ENCODE results near the gene GCK. TPM values are rescaled to one million over a fixed set of nuclear protein-coding genes. Genes with fewer than 3 reads are reported as not detected.

GCK gene
- total and polyA plus RNA-seq, 3 donors from 2014 or later: 0.90 to 1.2 (median 0.94) TPM

GRCh38 chr7:44197474-44197873, 8.2 kb upstream of the GCK start:
- H3K36me3 ChIP-seq (ENCODE audit: low read depth, missing control alignments): no peaks in the 10 kb centered on the region
- intact Hi-C loops (cut with DNase I; ENCODE audit: low total_unique reads): no loop called here
- H3K4me1 ChIP-seq: no peaks in the 10 kb centered on the region
- no peaks in the 10 kb centered on the region for H3K9me3 ChIP-seq
- 82 to 84% methylated on average over 7 of the region's 7 CpGs for WGBS, 2 donors
- H3K4me3 ChIP-seq: no peak overlapping the region
- no peak for DNase-seq
- no peak overlapping the region for H3K27ac ChIP-seq
- no peaks in the 10 kb centered on the region for H3K27me3 ChIP-seq
- TF ChIP-seq CTCF (IDR thresholded peaks at IDR 0.05) (no peak), POLR2A (IDR thresholded peaks at IDR 0.05) (no peak)

- Histone ChIP-seq H3K4me3 (no peak overlapping the region), H3K36me3 (ENCODE audit: low read depth, missing control alignments) (no peaks in the 10 kb centered on the region), H3K4me1 (no peaks in the 10 kb centered on the region), H3K9me3 (no peaks in the 10 kb centered on the region), H3K27ac (no peak overlapping the region), H3K27me3 (no peaks in the 10 kb centered on the region)
- peak; percentile 24 to 62 (median 58) for TF ChIP-seq CTCF (IDR thresholded peaks at IDR 0.05)
- no peak for TF ChIP-seq POLR2A (IDR thresholded peaks at IDR 0.05)
- peak; percentile 62 for DNase-seq
- WGBS, 2 donors: 43 to 46% methylated on average over 3 of the region's 3 CpGs
- intact Hi-C loops (cut with DNase I; ENCODE audit: low total_unique reads): no loop called here
Observed at GRCh38 chr7:44196450-44196872, 7.2 kb upstream of the GCK start.

- H3K36me3 ChIP-seq (ENCODE audit: low read depth, missing control alignments): no peaks in the 10 kb centered on the region
- no peak for DNase-seq
- H3K4me3 ChIP-seq: no peak overlapping the region
- H3K27me3 ChIP-seq: no peaks in the 10 kb centered on the region
- no peaks in the 10 kb centered on the region for H3K9me3 ChIP-seq
- no peaks in the 10 kb centered on the region for H3K4me1 ChIP-seq
- WGBS, 2 donors: 40 to 59% methylated on average over 1 of the region's 1 CpG
- TF ChIP-seq CTCF (IDR thresholded peaks at IDR 0.05) (no peak), POLR2A (IDR thresholded peaks at IDR 0.05) (no peak)
- intact Hi-C loops (cut with DNase I; ENCODE audit: low total_unique reads): no loop called here
- no peak overlapping the region for H3K27ac ChIP-seq
Observed at GRCh38 chr7:44195889-44196288, 6.7 kb upstream of the GCK start.

- Histone ChIP-seq H3K9me3 (no peaks in the 10 kb centered on the region), H3K4me3 (no peak overlapping the region), H3K4me1 (no peaks in the 10 kb centered on the region), H3K27ac (no peak overlapping the region), H3K36me3 (ENCODE audit: low read depth, missing control alignments) (no peaks in the 10 kb centered on the region), H3K27me3 (no peaks in the 10 kb centered on the region)
- TF ChIP-seq CTCF (IDR thresholded peaks at IDR 0.05) (no peak), POLR2A (IDR thresholded peaks at IDR 0.05) (no peak)
- no peak for DNase-seq
- WGBS, 2 donors: 78 to 88% methylated on average over 3 of the region's 3 CpGs
- intact Hi-C loops (cut with DNase I; ENCODE audit: low total_unique reads): no loop called here
Observed at GRCh38 chr7:44194562-44195145, 5.4 kb upstream of the GCK start.

- no peak for TF ChIP-seq POLR2A (IDR thresholded peaks at IDR 0.05)
- no peak for TF ChIP-seq CTCF (IDR thresholded peaks at IDR 0.05)
- intact Hi-C loops (cut with DNase I; ENCODE audit: low total_unique reads): no loop called here
- Histone ChIP-seq H3K9me3 (no peaks in the 10 kb centered on the region), H3K27me3 (no peaks in the 10 kb centered on the region), H3K27ac (no peak overlapping the region), H3K36me3 (ENCODE audit: low read depth, missing control alignments) (no peaks in the 10 kb centered on the region), H3K4me3 (no peak overlapping the region), H3K4me1 (no peaks in the 10 kb centered on the region)
- no peak for DNase-seq
- 70 to 83% methylated on average over 2 of the region's 2 CpGs for WGBS, 2 donors
Observed at GRCh38 chr7:44194069-44194468, 4.8 kb upstream of the GCK start.
